ENCODE results near the gene NEK6.

- TF ChIP-seq NFIC (IDR thresholded peaks at IDR 0.05) (no peak), FOXK1 (CRISPR knock-in tag; IDR thresholded peaks at IDR 0.05; ENCODE audit: borderline replicate concordance) (no peak)
Observed at GRCh38 chr9:124323904-124324303, 66.2 kb downstream of the NEK6 start.

All from K562 (cell line).